Glutamatergic neuron (in vitro differentiated cells): ENCODE data around the gene N4BP3. TPM values are rescaled to one million over a fixed set of nuclear protein-coding genes. Genes with fewer than 3 reads are reported as not detected.

ENCODE experiments used
- DNase-seq: peaks from one replicate; pipeline ENCODE4 v3.0.0; 2022
- H3K27ac Mint-ChIP-seq: one replicate; pipeline ENCODE4 v1.8.0; 2020; ENCODE audit warnings: mild to moderate bottlenecking, mixed read lengths, inconsistent platforms; ENCODE audit not compliant: unreplicated experiment
- H3K27me3 Mint-ChIP-seq: one replicate; pipeline ENCODE4 v1.8.0; 2020; ENCODE audit warnings: mild to moderate bottlenecking, moderate library complexity, mixed read lengths, inconsistent platforms; ENCODE audit not compliant: unreplicated experiment
- H3K36me3 Mint-ChIP-seq: one replicate; pipeline ENCODE4 v1.8.0; 2020; ENCODE audit warnings: mild to moderate bottlenecking, mixed read lengths, inconsistent platforms; ENCODE audit not compliant: unreplicated experiment
- H3K4me1 Mint-ChIP-seq: one replicate; pipeline ENCODE4 v1.8.0; 2020; ENCODE audit warnings: mild to moderate bottlenecking, low read depth, mixed read lengths, inconsistent platforms; ENCODE audit not compliant: unreplicated experiment
- H3K4me3 Mint-ChIP-seq: one replicate; pipeline ENCODE4 v1.8.0; 2020; ENCODE audit warnings: mild to moderate bottlenecking, mixed read lengths, inconsistent platforms; ENCODE audit not compliant: unreplicated experiment
- H3K9me3 Mint-ChIP-seq: one replicate; pipeline ENCODE4 v1.8.0; 2020; ENCODE audit warnings: mild to moderate bottlenecking, moderate library complexity, mixed read lengths, inconsistent platforms; ENCODE audit not compliant: unreplicated experiment
- CTCF ChIP-seq: fragments of 200-600 bp; sonication (generic); IDR thresholded peaks from one replicate; pipeline ENCODE4 v1.5.0; 2021; ENCODE audit not compliant: partially characterized antibody, unreplicated experiment
- total RNA-seq: library from RNA; stranded (reverse); fragmentation: NEBNext Ultra II Directional; extraction: Animal tissue kit (Norgen Biotek cat#: 25700); gene quantifications from one replicate; pipeline ENCODE4 v1.2.1, GENCODE V29; 2021; ENCODE audit not compliant: unreplicated experiment

The N4BP3 gene
- total RNA-seq, 1 donor from 2014 or later, result 2.2 TPM

GRCh38 chr5:178170455-178170854, 57.1 kb downstream of the N4BP3 start:
- Mint-ChIP-seq H3K4me1 (no peaks in the 10 kb centered on the region), H3K27ac (no peak overlapping the region), H3K36me3 (no peaks in the 10 kb centered on the region), H3K27me3 (peaks cover 3% of the 10 kb centered on the region), H3K9me3 (no peaks in the 10 kb centered on the region), H3K4me3 (no peak overlapping the region)
- TF ChIP-seq CTCF, result no peak
- no peak for DNase-seq

GRCh38 chr5:178174456-178174855, 61.1 kb downstream of the N4BP3 start:
- Mint-ChIP-seq H3K9me3 (no peaks in the 10 kb centered on the region), H3K4me1 (no peaks in the 10 kb centered on the region), H3K27ac (no peak overlapping the region), H3K36me3 (no peaks in the 10 kb centered on the region), H3K4me3 (no peak overlapping the region), H3K27me3 (no peaks in the 10 kb centered on the region)
- DNase-seq, result no peak
- no peak for TF ChIP-seq CTCF

Other genes with a start within 250 kb of the N4BP3 start
- gene PROP1, start 117.3 kb upstream of the N4BP3 start, total RNA-seq, result not detected
- gene RMND5B, start 17.5 kb downstream of the N4BP3 start, total RNA-seq, result 51.3 TPM
- gene NHP2, start 40.4 kb downstream of the N4BP3 start, total RNA-seq, result 128 TPM
- gene GMCL2, start 73.8 kb downstream of the N4BP3 start, total RNA-seq, result not detected
- gene HNRNPAB, start 91.0 kb downstream of the N4BP3 start, total RNA-seq, result 281 TPM
- 89.7 TPM for gene PHYKPL, start 119.3 kb downstream of the N4BP3 start, total RNA-seq